ENCODE measurements around the gene NELL2. TPM values are rescaled to one million over a fixed set of nuclear protein-coding genes. Genes with fewer than 3 reads are reported as not detected.

NELL2 gene
- total and polyA plus RNA-seq, 7 donors: 0.17 to 1.8 (median 0.30) TPM; not detected in 3

DNA sequence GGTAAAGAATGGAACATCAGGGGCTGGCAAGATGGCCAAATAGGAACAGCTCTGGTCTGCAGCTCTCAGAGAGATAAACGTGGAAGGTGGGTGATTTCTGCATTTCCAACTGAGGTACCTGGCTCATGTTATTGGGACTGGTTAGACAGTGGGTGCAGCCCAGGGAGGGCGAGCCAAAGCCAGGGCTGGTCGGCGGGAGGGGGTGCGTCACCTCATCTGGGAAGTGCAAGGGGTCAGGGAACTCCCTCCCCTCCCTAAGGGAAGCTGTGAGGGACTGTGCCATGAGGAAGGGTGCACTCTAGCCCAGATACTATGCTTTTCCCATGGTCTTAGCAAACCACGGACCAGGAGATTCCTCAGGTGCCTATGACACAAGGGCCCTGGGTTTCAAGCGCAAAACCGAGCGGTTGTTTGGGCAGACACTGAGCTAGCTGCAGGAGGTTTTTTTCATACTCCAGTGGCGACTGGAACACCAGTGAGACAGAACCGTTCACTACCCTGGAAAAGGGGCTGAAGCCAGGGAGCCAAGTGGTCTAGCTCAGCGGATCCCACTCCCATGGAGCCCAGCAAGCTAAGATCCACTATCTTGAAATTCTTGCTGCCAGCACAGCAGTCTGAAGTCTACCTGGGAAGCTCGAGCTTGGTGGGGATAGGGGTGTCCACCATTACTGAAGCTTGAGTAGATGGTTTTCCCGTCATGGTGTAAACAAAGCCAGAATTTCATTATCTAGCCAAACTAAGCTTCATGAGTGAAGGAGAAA is 317.6 kb downstream of the NELL2 start:
- Histone ChIP-seq H3K27me3 (ENCODE audit: insufficient read depth in 3 of 3, low read length in 2 of 3) (peaks cover 0 to 3% (median 0%) of the 10 kb centered on the region in 3 donors), H3K27ac (no peak overlapping the region), H3K4me3 (no peak overlapping the region), H3K4me1 (no peaks in the 10 kb centered on the region), H3K9me3 (no peaks in the 10 kb centered on the region), H3K36me3 (ENCODE audit: insufficient read depth in 1 of 2, low read depth in 1 of 2) (no peaks in the 10 kb centered on the region)
- no peak for ATAC-seq
- WGBS, 3 donors: 89 to 96% (median 90%) methylated on average over 14 of the region's 14 CpGs
- DNase-seq: no peak
- TF ChIP-seq CTCF (IDR thresholded peaks at IDR 0.05): no peak
- intact Hi-C loops (cut with DNase I): no loop called here

- ATAC-seq (no peak), DNase-seq (no peak)
- intact Hi-C loops (cut with DNase I): no loop called here
- Histone ChIP-seq H3K27me3 (ENCODE audit: insufficient read depth in 3 of 3, low read length in 2 of 3) (peaks cover 0 to 3% (median 0%) of the 10 kb centered on the region in 3 donors), H3K4me3 (no peak overlapping the region), H3K4me1 (no peaks in the 10 kb centered on the region), H3K36me3 (ENCODE audit: insufficient read depth in 1 of 2, low read depth in 1 of 2) (no peaks in the 10 kb centered on the region), H3K9me3 (no peaks in the 10 kb centered on the region), H3K27ac (no peak overlapping the region)
- TF ChIP-seq CTCF (IDR thresholded peaks at IDR 0.05): no peak
Observed at GRCh38 chr12:44555454-44555853, 320.7 kb downstream of the NELL2 start.

GRCh38 chr12:44551631-44552030 is 324.5 kb downstream of the NELL2 start:
- H3K27ac ChIP-seq: no peak overlapping the region
- no peak for TF ChIP-seq CTCF (IDR thresholded peaks at IDR 0.05)
- no peaks in the 10 kb centered on the region for H3K4me1 ChIP-seq
- 65 to 73% (median 70%) methylated on average over 2 of the region's 2 CpGs for WGBS, 3 donors
- DNase-seq (no peak), ATAC-seq (no peak)
- no peaks in the 10 kb centered on the region for H3K9me3 ChIP-seq
- intact Hi-C loops (cut with DNase I): no loop called here
- no peak overlapping the region for H3K4me3 ChIP-seq
- peaks cover 0 to 3% (median 0%) of the 10 kb centered on the region in 3 donors for H3K27me3 ChIP-seq (ENCODE audit: insufficient read depth in 3 of 3, low read length in 2 of 3)
- no peaks in the 10 kb centered on the region for H3K36me3 ChIP-seq (ENCODE audit: insufficient read depth in 1 of 2, low read depth in 1 of 2)

GRCh38 chr12:44550377-44550776 is 325.7 kb downstream of the NELL2 start:
- no peaks in the 10 kb centered on the region for H3K9me3 ChIP-seq
- H3K27me3 ChIP-seq (ENCODE audit: insufficient read depth in 3 of 3, low read length in 2 of 3): no peaks in the 10 kb centered on the region
- no peak for ATAC-seq
- no peak overlapping the region for H3K27ac ChIP-seq
- DNase-seq: no peak
- intact Hi-C loops (cut with DNase I): no loop called here
- H3K4me3 ChIP-seq: no peak overlapping the region
- TF ChIP-seq CTCF (IDR thresholded peaks at IDR 0.05): no peak
- WGBS, 3 donors: 88 to 92% (median 91%) methylated on average over 5 of the region's 5 CpGs
- H3K36me3 ChIP-seq (ENCODE audit: insufficient read depth in 1 of 2, low read depth in 1 of 2): no peaks in the 10 kb centered on the region
- H3K4me1 ChIP-seq: no peaks in the 10 kb centered on the region

GRCh38 chr12:44546060-44546459 is 330.1 kb downstream of the NELL2 start:
- Histone ChIP-seq H3K27me3 (ENCODE audit: insufficient read depth in 3 of 3, low read length in 2 of 3) (no peaks in the 10 kb centered on the region), H3K27ac (no peak overlapping the region), H3K4me1 (no peaks in the 10 kb centered on the region), H3K36me3 (ENCODE audit: insufficient read depth in 1 of 2, low read depth in 1 of 2) (no peaks in the 10 kb centered on the region), H3K4me3 (no peak overlapping the region), H3K9me3 (no peaks in the 10 kb centered on the region)
- intact Hi-C loops (cut with DNase I): no loop called here
- WGBS, 3 donors: 73 to 86% (median 86%) methylated on average over 1 of the region's 1 CpG
- no peak for DNase-seq
- TF ChIP-seq CTCF (IDR thresholded peaks at IDR 0.05): no peak
- no peak for ATAC-seq
